Hepatocyte (in vitro differentiated cells): ENCODE results near the gene CLIC3.

ENCODE experiments used
- CTCF ChIP-seq: fragments of 200-600 bp; sonication (generic); IDR thresholded peaks from 2 replicates; pipeline ENCODE4 v1.5.1; 2016; ENCODE audit warnings: antibody characterized with exemption, mild to moderate bottlenecking; ENCODE audit not compliant: poor library complexity
- EZH2phosphoT487 ChIP-seq: fragments of 200-600 bp; sonication (generic); IDR thresholded peaks from one replicate; pipeline ENCODE4 v1.6.1; 2018; ENCODE audit warnings: antibody characterized with exemption, mild to moderate bottlenecking, low read depth, moderate library complexity; ENCODE audit not compliant: unreplicated experiment, severe bottlenecking

- no peak for TF ChIP-seq CTCF
- no peak for TF ChIP-seq EZH2phosphoT487
These were observed 22.4 kb downstream of the CLIC3 start for GRCh38 chr9:136973618-136974617.
